Endothelial cell of umbilical vein (primary cell): ENCODE data around the gene MALRD1. TPM values are rescaled to one million over a fixed set of nuclear protein-coding genes. Genes with fewer than 3 reads are reported as not detected.

Experiments used
- BruUV-seq: library from RNA; stranded (reverse); fragments of 400-500 nt; replicated peaks from 2 replicates; lab custom pipeline; 2021; lab: Mats Ljungman, UMichigan
- CTCF ChIA-PET: fragments of 300-600, 350-600 bp; sonication (Branson Sonifier 250); formaldehyde crosslinking; loops from one replicate; lab custom pipeline; 2021; ENCODE audit warnings: antibody characterized with exemption, inconsistent platforms; lab: Charles Lee
- POLR2A ChIA-PET: fragments of 300-600, 350-600 bp; sonication (Branson Sonifier 250); formaldehyde crosslinking; loops from one replicate; lab custom pipeline; 2021; ENCODE audit warnings: antibody characterized with exemption, inconsistent platforms; lab: Charles Lee
- DNase-seq: peaks from one replicate; pipeline ENCODE4 v3.0.0-alpha.2; 2011; ENCODE audit warnings: low read depth, low spot score
- FAIRE-seq: peaks from 2 replicates; lab custom pipeline; 2011; peaks lifted over from hg19 to GRCh38; lab: Jason Lieb, UNC
- H2AFZ ChIP-seq: 2 replicates; pipeline ENCODE4 v1.6.0; 2012; ENCODE audit warnings: low read depth, low read length, control low read depth, inconsistent platforms
- H3K27ac ChIP-seq: 2 replicates; pipeline ENCODE4 v1.5.1; 2011; ENCODE audit warnings: low read depth, mild to moderate bottlenecking, control low read depth, low read length, moderate library complexity; ENCODE audit not compliant: insufficient read depth
- H3K27me3 ChIP-seq, 2 experiments: 2 replicates each; pipeline versions ENCODE4 v1.6.0 to v1.6.1; 2011; ENCODE audit warnings: low read length in 2 of 2, mixed read lengths in 1 of 2; ENCODE audit not compliant: control insufficient read depth in 2 of 2, insufficient read depth in 2 of 2
- H3K36me3 ChIP-seq, 2 experiments: 2 replicates in 1 of 2; 3 replicates in 1 of 2; pipeline ENCODE4 v1.5.1; 2011; ENCODE audit warnings: low read length in 2 of 2, mild to moderate bottlenecking in 1 of 2, moderate library complexity in 1 of 2; ENCODE audit not compliant: control insufficient read depth in 2 of 2, insufficient read depth in 2 of 2; ENCODE audit errors: extremely low read depth in 1 of 2
- H3K4me1 ChIP-seq: 3 replicates; pipeline ENCODE4 v1.5.1; 2011; ENCODE audit warnings: mild to moderate bottlenecking, low read length; ENCODE audit not compliant: control insufficient read depth, insufficient read depth; ENCODE audit errors: extremely low read depth
- H3K4me2 ChIP-seq: 2 replicates; pipeline ENCODE4 v1.6.1; 2011; ENCODE audit warnings: low read length, control low read depth, mixed read lengths; ENCODE audit not compliant: insufficient read depth
- H3K4me3 ChIP-seq, 3 experiments: fragments of 200-600 bp in 1 of 3; sonication (generic), shearing (Covaris generic) in 1 of 3; replicated peaks in 1 of 3; 2 replicates each; pipeline ENCODE4 v1.5.1; 2011 to 2016; ENCODE audit warnings: control low read depth in 3 of 3, low read length in 3 of 3, mild to moderate bottlenecking in 2 of 3, inconsistent platforms in 1 of 3, low read depth in 1 of 3, moderate library complexity in 1 of 3; ENCODE audit not compliant: insufficient read depth in 1 of 3
- H3K79me2 ChIP-seq: 2 replicates; pipeline ENCODE4 v1.6.0; 2012; ENCODE audit warnings: low read length, inconsistent platforms; ENCODE audit not compliant: control insufficient read depth, insufficient read depth
- H3K9ac ChIP-seq: replicated peaks from 2 replicates; pipeline ENCODE3; 2011; ENCODE audit warnings: low read length, control low read depth; ENCODE audit not compliant: insufficient read depth; ENCODE audit errors: extremely low read depth
- H3K9me1 ChIP-seq: replicated peaks from 3 replicates; pipeline ENCODE4 v1.6.0; 2011; ENCODE audit warnings: mild to moderate bottlenecking, low read length; ENCODE audit not compliant: control insufficient read depth, insufficient read depth; ENCODE audit errors: extremely low read depth
- H3K9me3 ChIP-seq: replicated peaks from 2 replicates; pipeline ENCODE4 v1.5.1; 2012; ENCODE audit warnings: low read length, inconsistent platforms; ENCODE audit not compliant: control insufficient read depth, insufficient read depth
- H4K20me1 ChIP-seq: replicated peaks from 2 replicates; pipeline ENCODE3; 2011; ENCODE audit warnings: mild to moderate bottlenecking, low read length; ENCODE audit not compliant: control insufficient read depth, insufficient read depth; ENCODE audit errors: extremely low read depth
- CTCF ChIP-seq, 2 donors: IDR thresholded peaks; 1 replicate in 1 of 2; 2 replicates in 1 of 2; pipeline ENCODE4 v1.5.1; 2011; ENCODE audit warnings: low read length in 2 of 2, mild to moderate bottlenecking in 2 of 2, moderate library complexity in 2 of 2, control low read depth in 1 of 2, inconsistent platforms in 1 of 2, low read depth in 1 of 2; ENCODE audit not compliant: insufficient read depth in 1 of 2; ENCODE audit errors: extremely low read depth in 1 of 2
- EZH2 ChIP-seq: IDR thresholded peaks from 2 replicates; pipeline ENCODE4 v1.6.1; 2012; ENCODE audit warnings: borderline replicate concordance, low read depth, mild to moderate bottlenecking, moderate library complexity, low read length, inconsistent platforms; ENCODE audit not compliant: severe bottlenecking
- FOS ChIP-seq: IDR thresholded peaks from 2 replicates; pipeline ENCODE4 v1.6.1; 2011; ENCODE audit warnings: mild to moderate bottlenecking, low read length, moderate library complexity, borderline replicate concordance; ENCODE audit not compliant: insufficient read depth
- GATA2 ChIP-seq: IDR thresholded peaks from 2 replicates; pipeline ENCODE4 v1.7.0; 2011; ENCODE audit warnings: low read depth, mild to moderate bottlenecking, moderate library complexity, mixed read lengths, low read length; ENCODE audit not compliant: insufficient read length, insufficient read depth
- JUN ChIP-seq: IDR thresholded peaks from 2 replicates; pipeline ENCODE4 v1.6.1; 2011; ENCODE audit warnings: borderline replicate concordance, low read depth; ENCODE audit not compliant: insufficient read length, insufficient read depth
- MAX ChIP-seq: IDR thresholded peaks from 2 replicates; pipeline ENCODE4 v1.6.1; 2011; ENCODE audit not compliant: insufficient read depth, insufficient read length
- MYC ChIP-seq: IDR thresholded peaks from one replicate; pipeline ENCODE4 v1.6.1; 2011; ENCODE audit warnings: mild to moderate bottlenecking, low read depth, low read length
- POLR2A ChIP-seq: IDR thresholded peaks from 2 replicates; pipeline ENCODE4 v1.6.1; 2012; ENCODE audit warnings: low read depth, mild to moderate bottlenecking, control low read depth, low read length
- POLR2AphosphoS5 ChIP-seq: IDR thresholded peaks from 2 replicates; pipeline ENCODE4 v1.6.1; 2012; ENCODE audit warnings: low read depth, mild to moderate bottlenecking, control low read depth, low read length, moderate library complexity; ENCODE audit not compliant: insufficient read depth
- dilution Hi-C: fragments of 300-500 bp; cut with MboI; formaldehyde crosslinking; loops from one replicate; pipeline ENCODE4 v1.15.0; 2019; ENCODE audit warnings: low sequenced_read_pairs; ENCODE audit not compliant: extremely low pct_ligation_motif_present
- intact Hi-C: fragments of 100-400 bp; cut with micrococcal nuclease; formaldehyde crosslinking; loops from one replicate; pipeline ENCODE4 v1.10.0; 2022
- polyA plus RNA-seq, 4 experiments: library from polyadenylated mRNA; depleted of rRNA in 3 of 4; stranded (reverse) in 3 of 4; unstranded in 1 of 4; fragments of >200 nt; gene quantifications; 2 replicates each; pipeline versions ENCODE4 v1.2.1 to v1.2.3, GENCODE V29; 2011 to 2012; ENCODE audit warnings: missing spikeins in 1 of 4
- total RNA-seq: library from RNA; stranded (reverse); gene quantifications from 2 replicates; pipeline ENCODE4 v1.2.3, GENCODE V29; 2021

Gene MALRD1
- total and polyA plus RNA-seq, 2 donors (not counting 3 experiments of a cell fraction or from before 2014, with no cell fraction given) = not detected

GRCh38 chr10:19328582-19328981 is 280.0 kb downstream of the MALRD1 start:
- Histone ChIP-seq H3K9me3 (no peaks in the 10 kb centered on the region), H3K9ac (no peak overlapping the region), H3K4me3 (no peak overlapping the region), H3K27me3 (no peaks in the 10 kb centered on the region), H4K20me1 (no peaks in the 10 kb centered on the region), H3K9me1 (no peaks in the 10 kb centered on the region), H3K4me2 (no peak overlapping the region), H3K27ac (no peak overlapping the region), H3K79me2 (no peaks in the 10 kb centered on the region), H3K36me3 (no peaks in the 10 kb centered on the region), H2AFZ (no peak overlapping the region), H3K4me1 (no peaks in the 10 kb centered on the region)
- BruUV-seq = no TSS peak
- ChIA-PET POLR2A (no interaction called here), CTCF (no interaction called here)
- no peak for DNase-seq
- no peak for TF ChIP-seq POLR2A
- TF ChIP-seq MYC = no peak
- no peak for TF ChIP-seq MAX
- TF ChIP-seq GATA2 = no peak
- no peak for TF ChIP-seq EZH2
- no peak for TF ChIP-seq FOS
- no peak for TF ChIP-seq JUN
- no peak for TF ChIP-seq POLR2AphosphoS5
- TF ChIP-seq CTCF (IDR thresholded peaks at IDR 0.05; ENCODE audit: extremely low read depth in 1 of 2, insufficient read depth in 1 of 2, low read depth in 1 of 2, low read length in 2 of 2) = no peak
- FAIRE-seq = no peak
- intact Hi-C loops (no loop called here), dilution Hi-C loops (no loop called here)
